Measurements from ENCODE around the gene GNAS. TPM values are rescaled to one million over a fixed set of nuclear protein-coding genes. Genes with fewer than 3 reads are reported as not detected.
A peak's percentile ranks its signal among the peaks of the same experiment; 100 is the strongest.

Gene GNAS
- total and polyA plus RNA-seq, 9 donors: 1,389 to 3,620 (median 3,139) TPM

- no peak for DNase-seq
- H3K27ac ChIP-seq (ENCODE audit: low read length): peak overlapping the region; percentile 72
- peaks cover 45% of the 10 kb centered on the region for H3K4me1 ChIP-seq (ENCODE audit: control insufficient read depth, insufficient read depth, low read length)
- H3K27me3 ChIP-seq (ENCODE audit: control insufficient read depth, insufficient read depth, low read length): no peaks in the 10 kb centered on the region
- peaks cover 78% of the 10 kb centered on the region for H3K36me3 ChIP-seq (ENCODE audit: control insufficient read depth, insufficient read depth, low read length)
- no peak overlapping the region for H3K4me3 ChIP-seq (ENCODE audit: low read length)
- no CpG with 5 or more reads among the region's 6 CpGs for WGBS (ENCODE audit: insufficient coverage)
- no peaks in the 10 kb centered on the region for H3K9me3 ChIP-seq (replicated peaks; ENCODE audit: control insufficient read depth, low read depth, low read length)
Measured at GRCh38 chr20:58905236-58905635, 52.7 kb downstream of the GNAS start.

DNA sequence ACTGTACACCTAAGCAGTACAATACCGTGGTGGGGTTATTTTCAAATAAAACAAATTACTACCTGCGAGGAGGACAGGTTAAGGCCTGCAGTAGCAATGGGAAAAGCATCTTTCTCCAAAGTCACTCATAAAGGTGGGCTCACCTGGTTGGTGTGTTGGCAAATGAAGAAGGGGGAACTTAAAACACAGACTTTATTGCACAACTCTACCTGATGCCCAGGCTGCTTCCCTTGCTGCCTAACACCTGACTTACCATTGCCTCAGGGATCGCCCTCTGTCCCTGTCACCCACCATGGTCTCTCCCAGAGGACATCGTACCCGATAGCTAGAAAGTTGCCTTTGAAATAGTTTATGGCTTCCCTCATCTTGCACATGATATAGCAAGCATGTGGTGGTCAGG is 53.6 kb downstream of the GNAS start:
- peaks cover 84% of the 10 kb centered on the region for H3K36me3 ChIP-seq (ENCODE audit: control insufficient read depth, insufficient read depth, low read length)
- no peaks in the 10 kb centered on the region for H3K9me3 ChIP-seq (replicated peaks; ENCODE audit: control insufficient read depth, low read depth, low read length)
- DNase-seq: no peak
- no peak overlapping the region for H3K4me3 ChIP-seq (ENCODE audit: low read length)
- no peaks in the 10 kb centered on the region for H3K27me3 ChIP-seq (ENCODE audit: control insufficient read depth, insufficient read depth, low read length)
- peaks cover 42% of the 10 kb centered on the region for H3K4me1 ChIP-seq (ENCODE audit: control insufficient read depth, insufficient read depth, low read length)
- no CpG with 5 or more reads among the region's 5 CpGs for WGBS (ENCODE audit: insufficient coverage)
- H3K27ac ChIP-seq (ENCODE audit: low read length): peak overlapping the region; percentile 72

DNA sequence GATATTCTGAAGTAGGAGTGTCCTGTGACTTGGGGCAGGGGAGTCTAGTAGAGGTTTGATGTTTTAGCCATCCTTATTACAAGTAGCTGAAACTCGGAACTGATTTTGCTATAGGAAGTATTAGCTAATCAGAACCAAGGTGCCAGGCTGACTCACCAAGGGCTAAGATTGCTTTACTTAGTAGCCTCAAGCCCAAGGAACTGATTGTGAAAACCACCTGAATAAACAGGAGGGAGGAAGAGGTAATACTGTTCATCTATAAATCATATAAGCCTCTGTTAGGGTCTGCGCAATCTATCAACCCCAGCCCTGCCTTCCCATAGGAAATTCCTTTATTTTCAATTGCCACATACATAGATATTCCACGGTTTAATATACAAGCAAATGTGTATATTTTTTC is 54.4 kb downstream of the GNAS start:
- H3K4me1 ChIP-seq (ENCODE audit: control insufficient read depth, insufficient read depth, low read length): peaks cover 42% of the 10 kb centered on the region
- H3K9me3 ChIP-seq (replicated peaks; ENCODE audit: control insufficient read depth, low read depth, low read length): no peaks in the 10 kb centered on the region
- H3K27ac ChIP-seq (ENCODE audit: low read length): peak overlapping the region; percentile 93
- WGBS (ENCODE audit: insufficient coverage): no CpG with 5 or more reads among the region's 3 CpGs
- no peaks in the 10 kb centered on the region for H3K27me3 ChIP-seq (ENCODE audit: control insufficient read depth, insufficient read depth, low read length)
- no peak overlapping the region for H3K4me3 ChIP-seq (ENCODE audit: low read length)
- peaks cover 88% of the 10 kb centered on the region for H3K36me3 ChIP-seq (ENCODE audit: control insufficient read depth, insufficient read depth, low read length)
- DNase-seq: no peak

DNA sequence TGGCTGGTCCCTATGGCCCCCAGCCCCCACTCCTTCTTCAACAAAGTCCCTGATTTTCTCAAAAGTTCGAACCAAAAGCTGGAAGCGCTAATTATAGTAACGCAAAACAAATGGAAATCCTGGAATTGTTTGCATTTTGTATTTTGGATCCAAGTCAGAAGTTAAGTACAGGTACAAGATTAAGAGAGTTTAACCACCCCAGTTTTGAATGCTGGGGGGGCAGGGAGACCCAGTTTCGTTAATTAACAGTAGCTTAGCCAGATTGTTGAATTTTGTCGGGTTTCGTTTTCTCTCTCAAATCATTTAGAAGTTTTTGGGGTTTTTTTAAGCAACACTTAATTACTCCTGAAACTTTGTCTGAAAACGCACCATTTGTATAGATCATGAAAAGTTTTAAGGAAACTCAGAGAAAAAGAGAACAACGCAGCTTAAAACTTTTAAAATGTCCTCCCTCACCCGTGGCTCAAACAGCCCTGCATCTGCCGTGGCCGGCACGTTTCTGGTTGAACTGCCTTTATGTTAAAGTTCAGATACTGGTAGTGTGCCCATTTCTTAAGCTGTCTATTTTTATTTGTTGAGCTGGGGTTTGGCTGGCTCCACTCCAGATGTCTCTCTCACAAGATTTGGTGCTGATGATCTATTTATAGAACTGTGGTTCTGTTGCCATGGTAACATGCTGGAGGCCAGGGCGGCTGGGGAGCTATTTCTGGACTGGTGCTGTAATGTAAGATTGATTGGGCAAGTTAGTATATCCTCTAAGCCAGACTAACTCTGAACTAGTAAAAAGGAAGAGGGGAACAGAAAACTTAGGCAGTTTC is 55.0 kb downstream of the GNAS start:
- Histone ChIP-seq H3K36me3 (ENCODE audit: control insufficient read depth, insufficient read depth, low read length) (peaks cover 85% of the 10 kb centered on the region), H3K4me3 (ENCODE audit: low read length) (no peak overlapping the region), H3K27ac (ENCODE audit: low read length) (peak overlapping the region; percentile 93), H3K9me3 (replicated peaks; ENCODE audit: control insufficient read depth, low read depth, low read length) (no peaks in the 10 kb centered on the region), H3K27me3 (ENCODE audit: control insufficient read depth, insufficient read depth, low read length) (no peaks in the 10 kb centered on the region), H3K4me1 (ENCODE audit: control insufficient read depth, insufficient read depth, low read length) (peaks cover 42% of the 10 kb centered on the region)
- WGBS (ENCODE audit: insufficient coverage): no CpG with 5 or more reads among the region's 13 CpGs
- peak; percentile 98 for DNase-seq

DNA sequence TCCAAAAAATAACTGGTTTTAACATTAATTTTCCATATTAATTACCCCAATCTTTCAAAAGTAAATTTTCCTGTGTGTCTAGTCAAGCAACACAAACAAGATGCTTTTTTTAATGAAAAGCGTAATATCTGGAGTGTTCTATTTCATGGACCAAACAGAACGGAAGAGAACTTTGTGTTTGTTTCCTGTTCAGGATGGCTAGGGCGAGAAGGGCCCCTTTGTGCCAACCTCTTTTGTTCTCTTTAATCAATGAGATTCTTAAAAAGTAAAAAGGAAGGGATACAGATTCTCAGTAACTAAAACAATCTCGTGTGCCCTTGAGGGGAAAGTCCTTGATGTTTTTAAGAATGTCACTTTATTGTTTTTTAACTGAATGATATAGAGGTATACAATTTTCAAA is 55.7 kb downstream of the GNAS start:
- Histone ChIP-seq H3K27ac (ENCODE audit: low read length) (peak overlapping the region; percentile 93), H3K4me1 (ENCODE audit: control insufficient read depth, insufficient read depth, low read length) (peaks cover 40% of the 10 kb centered on the region), H3K36me3 (ENCODE audit: control insufficient read depth, insufficient read depth, low read length) (peaks cover 80% of the 10 kb centered on the region), H3K4me3 (ENCODE audit: low read length) (no peak overlapping the region), H3K27me3 (ENCODE audit: control insufficient read depth, insufficient read depth, low read length) (no peaks in the 10 kb centered on the region), H3K9me3 (replicated peaks; ENCODE audit: control insufficient read depth, low read depth, low read length) (no peaks in the 10 kb centered on the region)
- DNase-seq: no peak
- WGBS (ENCODE audit: insufficient coverage): no CpG with 5 or more reads among the region's 4 CpGs

GRCh38 chr20:58908941-58909340 is 56.4 kb downstream of the GNAS start:
- H3K4me1 ChIP-seq (ENCODE audit: control insufficient read depth, insufficient read depth, low read length): peaks cover 40% of the 10 kb centered on the region
- 85% methylated on average over 8 of the region's 9 CpGs for WGBS (ENCODE audit: insufficient coverage)

GRCh38 chr20:58909585-58909984 is 57.1 kb downstream of the GNAS start:
- H3K4me1 ChIP-seq (ENCODE audit: control insufficient read depth, insufficient read depth, low read length): peaks cover 38% of the 10 kb centered on the region
- H3K4me3 ChIP-seq (ENCODE audit: low read length): no peak overlapping the region
- no peaks in the 10 kb centered on the region for H3K9me3 ChIP-seq (replicated peaks; ENCODE audit: control insufficient read depth, low read depth, low read length)
- DNase-seq: no peak
- H3K27me3 ChIP-seq (ENCODE audit: control insufficient read depth, insufficient read depth, low read length): no peaks in the 10 kb centered on the region
- peaks cover 67% of the 10 kb centered on the region for H3K36me3 ChIP-seq (ENCODE audit: control insufficient read depth, insufficient read depth, low read length)
- 92% methylated on average over 15 of the region's 15 CpGs for whole genome bisulfite sequencing (ENCODE audit: insufficient coverage)
- H3K27ac ChIP-seq (ENCODE audit: low read length): peak overlapping the region; percentile 93

More at GRCh38 chr20:58908941-58909340, 56.4 kb downstream of the GNAS start:
- H3K27ac ChIP-seq (ENCODE audit: low read length): peak overlapping the region; percentile 93
- H3K9me3 ChIP-seq (replicated peaks; ENCODE audit: control insufficient read depth, low read depth, low read length): no peaks in the 10 kb centered on the region
- H3K4me3 ChIP-seq (ENCODE audit: low read length): no peak overlapping the region
- peaks cover 73% of the 10 kb centered on the region for H3K36me3 ChIP-seq (ENCODE audit: control insufficient read depth, insufficient read depth, low read length)
- H3K27me3 ChIP-seq (ENCODE audit: control insufficient read depth, insufficient read depth, low read length): no peaks in the 10 kb centered on the region
- no peak for DNase-seq

DNA sequence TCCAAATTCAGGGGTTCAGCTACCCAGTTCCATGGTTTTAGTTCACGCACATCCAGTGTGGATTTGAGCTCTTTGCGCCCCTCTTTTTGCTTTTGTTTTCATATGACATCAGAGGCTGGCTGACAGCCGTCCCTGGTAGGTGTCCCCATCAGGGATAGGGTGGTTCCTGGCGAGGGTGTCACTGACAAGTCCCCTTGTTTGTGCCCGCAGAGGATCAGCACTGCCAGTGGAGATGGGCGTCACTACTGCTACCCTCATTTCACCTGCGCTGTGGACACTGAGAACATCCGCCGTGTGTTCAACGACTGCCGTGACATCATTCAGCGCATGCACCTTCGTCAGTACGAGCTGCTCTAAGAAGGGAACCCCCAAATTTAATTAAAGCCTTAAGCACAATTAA is 58.0 kb downstream of the GNAS start:
- 93% methylated on average over 14 of the region's 14 CpGs for WGBS (ENCODE audit: insufficient coverage)
- no peak for DNase-seq
- no peaks in the 10 kb centered on the region for H3K9me3 ChIP-seq (replicated peaks; ENCODE audit: control insufficient read depth, low read depth, low read length)

GRCh38 chr20:58911309-58911708 is 58.8 kb downstream of the GNAS start:
- Histone ChIP-seq H3K9me3 (replicated peaks; ENCODE audit: control insufficient read depth, low read depth, low read length) (no peaks in the 10 kb centered on the region), H3K27me3 (ENCODE audit: control insufficient read depth, insufficient read depth, low read length) (no peaks in the 10 kb centered on the region), H3K27ac (ENCODE audit: low read length) (no peak overlapping the region), H3K36me3 (ENCODE audit: control insufficient read depth, insufficient read depth, low read length) (peaks cover 53% of the 10 kb centered on the region), H3K4me1 (ENCODE audit: control insufficient read depth, insufficient read depth, low read length) (peaks cover 31% of the 10 kb centered on the region), H3K4me3 (ENCODE audit: low read length) (no peak overlapping the region)
- no peak for DNase-seq
- WGBS (ENCODE audit: insufficient coverage): no CpG with 5 or more reads among the region's 2 CpGs

More for the DNA sequence above, 58.0 kb downstream of the GNAS start:
- Histone ChIP-seq H3K4me1 (ENCODE audit: control insufficient read depth, insufficient read depth, low read length) (peaks cover 34% of the 10 kb centered on the region), H3K36me3 (ENCODE audit: control insufficient read depth, insufficient read depth, low read length) (peaks cover 61% of the 10 kb centered on the region), H3K4me3 (ENCODE audit: low read length) (no peak overlapping the region), H3K27ac (ENCODE audit: low read length) (no peak overlapping the region), H3K27me3 (ENCODE audit: control insufficient read depth, insufficient read depth, low read length) (no peaks in the 10 kb centered on the region)

- no peak for DNase-seq
- H3K27ac ChIP-seq (ENCODE audit: low read length): no peak overlapping the region
- no peak overlapping the region for H3K4me3 ChIP-seq (ENCODE audit: low read length)
- peaks cover 24% of the 10 kb centered on the region for H3K4me1 ChIP-seq (ENCODE audit: control insufficient read depth, insufficient read depth, low read length)
- no peaks in the 10 kb centered on the region for H3K27me3 ChIP-seq (ENCODE audit: control insufficient read depth, insufficient read depth, low read length)
- H3K9me3 ChIP-seq (replicated peaks; ENCODE audit: control insufficient read depth, low read depth, low read length): no peaks in the 10 kb centered on the region
- H3K36me3 ChIP-seq (ENCODE audit: control insufficient read depth, insufficient read depth, low read length): peaks cover 49% of the 10 kb centered on the region
- no CpG with 5 or more reads among the region's 3 CpGs for WGBS (ENCODE audit: insufficient coverage)
Measured at GRCh38 chr20:58911970-58912369, 59.5 kb downstream of the GNAS start.
